Stomach (tissue), 9 donors: ENCODE results near the gene RAB6B. TPM values are rescaled to one million over a fixed set of nuclear protein-coding genes. Genes with fewer than 3 reads are reported as not detected.

Experiments used
- DNase-seq, 2 donors: peaks; one replicate each; pipeline versions ENCODE4 v3.0.0 to v3.0.0-alpha.2; 2013 to 2019
- H3K27ac ChIP-seq, 5 donors: fragments of 200-600 bp in 4 of 5; sonication (generic) in 4 of 5; one replicate each; pipeline ENCODE4 v1.5.1; 2013 to 2019; ENCODE audit warnings: mild to moderate bottlenecking in 1 of 5, moderate library complexity in 1 of 5
- H3K27me3 ChIP-seq, 3 donors: fragments of 200-600 bp; sonication (generic); one replicate each; pipeline ENCODE4 v1.5.1; 2017 to 2019; ENCODE audit warnings: mixed run types in 1 of 3
- H3K36me3 ChIP-seq, 4 donors: fragments of 200-600 bp; sonication (generic); 1 replicate in 3 of 4; 2 replicates in 1 of 4; pipeline ENCODE4 v1.5.1; 2016 to 2019
- H3K4me1 ChIP-seq, 4 donors: fragments of 200-600 bp; sonication (generic); one replicate each; pipeline ENCODE4 v1.5.1; 2016 to 2019
- H3K4me3 ChIP-seq, 4 donors: fragments of 200-600 bp; sonication (generic) in 3 of 4; one replicate each; pipeline ENCODE4 v1.5.1; 2016 to 2019; ENCODE audit warnings: mild to moderate bottlenecking in 1 of 4
- H3K9me3 ChIP-seq, 4 donors: fragments of 200-600 bp; sonication (generic); one replicate each; pipeline ENCODE4 v1.5.1; 2016 to 2019
- EP300 ChIP-seq: sonication (generic); formaldehyde crosslinking; IDR thresholded peaks from one replicate; pipeline ENCODE4 v1.6.1; 2017; ENCODE audit warnings: antibody characterized with exemption
- POLR2A ChIP-seq, 4 donors: fragments of 450-650 bp; IDR thresholded peaks; one replicate each; pipeline ENCODE4 v1.6.1; 2016; ENCODE audit warnings: antibody characterized with exemption in 4 of 4, control low read depth in 2 of 4, mild to moderate bottlenecking in 1 of 4, moderate library complexity in 1 of 4
- POLR2AphosphoS5 ChIP-seq, 3 donors: sonication (generic); formaldehyde crosslinking; IDR thresholded peaks; one replicate each; pipeline ENCODE4 v1.6.1; 2016; ENCODE audit warnings: antibody characterized with exemption in 3 of 3
- WGBS, 5 donors: extraction: QIAGEN DNeasy Blood & Tissue Kit in 3 of 5; methylation state at CpG; one replicate each; pipeline versions ENCODE4 v1.1.5 to v1.1.7; 2013 to 2018; 5-methylcytosine and 5-hydroxymethylcytosine counted together
- intact Hi-C: fragments of 100-400 bp; cut with DNase I; formaldehyde crosslinking; loops from one replicate; pipeline ENCODE4 v1.15.1; 2023; ENCODE audit warnings: low total_unique reads
- polyA plus RNA-seq, 3 donors: library from polyadenylated mRNA; stranded (reverse); fragments of 200-250 nt; gene quantifications; one replicate each; pipeline ENCODE4 v1.2.3, GENCODE V29; 2013
- total RNA-seq, 5 donors: library from RNA; depleted of rRNA; stranded (reverse); fragments of >200 nt; gene quantifications; one replicate each; pipeline versions ENCODE4 v1.1.0 to v1.2.3, GENCODE V29; 2014 to 2016
- TF ChIP-seq, protein P1 (sequence below), 7 experiments: fragments of 450-650 bp in 4 of 7; fragments of 200-600 bp in 3 of 7; sonication (generic) in 3 of 7; IDR thresholded peaks; one replicate each; pipeline ENCODE4 v1.5.1; 2016 to 2019; ENCODE audit warnings: antibody characterized with exemption in 7 of 7, control low read depth in 2 of 7, mild to moderate bottlenecking in 1 of 7
- donor health status: healthy with polysubstance abuse.
- donor health status: Bipolar disorder and iron deficiency.
- donor health status: healthy.

RAB6B gene
- total and polyA plus RNA-seq, 8 donors = 0.58 to 7.5 (median 1.9) TPM

DNA sequence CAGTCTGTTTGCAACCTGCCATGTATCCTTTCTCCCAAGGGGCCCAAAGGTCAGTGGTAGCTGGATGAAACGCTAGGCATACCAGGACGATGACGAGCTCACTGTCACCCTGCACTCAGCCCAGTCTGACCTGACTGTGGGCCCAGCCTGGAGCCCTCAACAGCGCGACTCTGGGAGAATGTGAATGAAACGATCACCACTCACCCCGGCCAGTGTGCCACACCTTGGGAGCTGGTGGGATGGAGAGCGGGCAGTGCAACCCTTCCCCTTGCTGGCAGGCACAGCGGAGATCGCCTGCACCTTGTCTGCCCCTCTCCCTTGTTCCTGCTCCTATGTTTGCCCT is 62.9 kb downstream of the RAB6B start:
- Histone ChIP-seq H3K4me3 (no peak overlapping the region), H3K4me1 (no peaks in the 10 kb centered on the region), H3K27me3 (no peaks in the 10 kb centered on the region), H3K27ac (no peak overlapping the region), H3K9me3 (no peaks in the 10 kb centered on the region), H3K36me3 (peaks cover 0 to 9% (median 3%) of the 10 kb centered on the region in 4 donors)
- TF ChIP-seq POLR2AphosphoS5 (IDR thresholded peaks at IDR 0.05) (no peak), EP300 (no peak), POLR2A (IDR thresholded peaks at IDR 0.05) (no peak)
- TF ChIP-seq, protein P1, sequence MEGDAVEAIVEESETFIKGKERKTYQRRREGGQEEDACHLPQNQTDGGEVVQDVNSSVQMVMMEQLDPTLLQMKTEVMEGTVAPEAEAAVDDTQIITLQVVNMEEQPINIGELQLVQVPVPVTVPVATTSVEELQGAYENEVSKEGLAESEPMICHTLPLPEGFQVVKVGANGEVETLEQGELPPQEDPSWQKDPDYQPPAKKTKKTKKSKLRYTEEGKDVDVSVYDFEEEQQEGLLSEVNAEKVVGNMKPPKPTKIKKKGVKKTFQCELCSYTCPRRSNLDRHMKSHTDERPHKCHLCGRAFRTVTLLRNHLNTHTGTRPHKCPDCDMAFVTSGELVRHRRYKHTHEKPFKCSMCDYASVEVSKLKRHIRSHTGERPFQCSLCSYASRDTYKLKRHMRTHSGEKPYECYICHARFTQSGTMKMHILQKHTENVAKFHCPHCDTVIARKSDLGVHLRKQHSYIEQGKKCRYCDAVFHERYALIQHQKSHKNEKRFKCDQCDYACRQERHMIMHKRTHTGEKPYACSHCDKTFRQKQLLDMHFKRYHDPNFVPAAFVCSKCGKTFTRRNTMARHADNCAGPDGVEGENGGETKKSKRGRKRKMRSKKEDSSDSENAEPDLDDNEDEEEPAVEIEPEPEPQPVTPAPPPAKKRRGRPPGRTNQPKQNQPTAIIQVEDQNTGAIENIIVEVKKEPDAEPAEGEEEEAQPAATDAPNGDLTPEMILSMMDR (IDR thresholded peaks at IDR 0.05) = no peak
- WGBS, 5 donors = 68 to 93% (median 90%) methylated on average over 3 to 10 of the region's 10 CpGs
- no peak for DNase-seq
- intact Hi-C loops = no loop called here

DNA sequence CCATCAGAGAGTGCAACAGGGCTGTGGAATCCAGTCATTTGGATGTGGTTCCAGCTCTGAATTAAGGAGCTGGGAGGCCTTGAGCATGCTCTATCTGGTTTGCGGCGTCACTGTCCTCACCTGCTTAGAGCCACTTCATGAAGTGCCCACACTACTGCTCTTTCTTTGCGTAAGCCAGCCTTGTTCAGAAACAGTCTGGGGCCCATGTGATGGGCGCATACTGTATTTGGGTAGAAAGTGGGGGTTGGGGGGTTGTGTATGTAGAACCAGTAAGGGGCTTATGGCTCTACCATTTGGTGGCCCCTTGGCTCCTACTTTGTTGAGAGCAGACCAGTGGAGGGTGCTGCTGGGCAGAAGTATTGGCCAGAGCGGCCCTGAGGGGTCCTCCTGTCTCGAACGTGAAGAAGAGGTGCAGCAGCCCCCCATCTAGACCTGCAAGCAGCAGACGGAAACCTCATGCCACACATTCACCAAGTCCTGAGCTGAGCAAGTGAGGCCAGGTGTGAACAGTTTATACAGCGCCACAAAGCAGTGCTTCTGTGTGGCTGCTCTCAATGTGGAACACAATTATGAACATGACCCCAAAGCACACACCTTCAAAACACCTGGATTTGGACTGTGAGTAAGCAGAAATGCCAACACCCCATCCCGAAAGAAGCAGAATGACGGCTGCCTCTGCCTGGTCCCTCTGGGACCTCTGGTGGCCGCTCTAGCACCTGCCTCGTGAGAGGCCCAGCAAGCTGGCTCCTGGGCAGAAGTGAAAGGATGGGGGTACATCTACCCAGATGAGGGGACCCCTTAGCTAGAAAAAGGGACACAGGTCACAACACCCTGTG is 63.5 kb downstream of the RAB6B start:
- no peak for DNase-seq
- no peaks in the 10 kb centered on the region for H3K27me3 ChIP-seq
- peaks cover 0 to 4% (median 0%) of the 10 kb centered on the region in 4 donors for H3K36me3 ChIP-seq
- TF ChIP-seq, protein P1 (IDR thresholded peaks at IDR 0.05) = no peak
- no peak for TF ChIP-seq POLR2AphosphoS5 (IDR thresholded peaks at IDR 0.05)
- no peak for TF ChIP-seq POLR2A (IDR thresholded peaks at IDR 0.05)
- no peak for TF ChIP-seq EP300
- intact Hi-C loops = no loop called here
- no peak overlapping the region for H3K4me3 ChIP-seq
- no peak overlapping the region for H3K27ac ChIP-seq
- 68 to 87% (median 78%) methylated on average over 13 of the region's 13 CpGs for WGBS, 5 donors
- H3K4me1 ChIP-seq = no peaks in the 10 kb centered on the region
- no peaks in the 10 kb centered on the region for H3K9me3 ChIP-seq

DNA sequence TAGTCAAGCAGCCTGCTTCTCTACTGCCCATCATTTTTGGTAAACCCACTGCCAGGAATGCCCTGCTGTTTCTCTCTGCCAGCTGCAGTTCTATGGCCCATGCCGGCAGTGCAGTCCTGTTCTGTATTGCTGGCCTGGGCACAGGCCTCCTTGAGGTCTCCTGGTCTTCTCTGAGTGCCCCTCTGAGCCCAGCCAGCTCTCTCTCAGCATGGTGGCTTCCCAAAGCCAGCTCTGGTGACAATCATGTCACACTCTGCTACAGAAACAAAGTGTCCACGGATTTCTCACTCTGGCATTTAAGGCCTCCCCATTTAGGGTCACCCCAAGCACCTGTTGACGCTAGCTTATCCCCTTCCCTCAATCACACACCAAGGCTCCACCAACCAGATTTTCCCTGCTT is 65.6 kb downstream of the RAB6B start:
- H3K9me3 ChIP-seq = no peaks in the 10 kb centered on the region
- intact Hi-C loops = no loop called here
- TF ChIP-seq POLR2AphosphoS5 (IDR thresholded peaks at IDR 0.05) = no peak
- TF ChIP-seq, protein P1 (IDR thresholded peaks at IDR 0.05) = no peak
- TF ChIP-seq POLR2A (IDR thresholded peaks at IDR 0.05) = no peak
- no peak for TF ChIP-seq EP300
- WGBS, 5 donors = 80 to 95% (median 86%) methylated on average over 3 of the region's 3 CpGs
- H3K27me3 ChIP-seq = no peaks in the 10 kb centered on the region
- no peak for DNase-seq
- H3K4me1 ChIP-seq = no peaks in the 10 kb centered on the region
- no peak overlapping the region for H3K4me3 ChIP-seq
- no peak overlapping the region for H3K27ac ChIP-seq
- peaks cover 0 to 14% (median 9%) of the 10 kb centered on the region in 4 donors for H3K36me3 ChIP-seq

DNA sequence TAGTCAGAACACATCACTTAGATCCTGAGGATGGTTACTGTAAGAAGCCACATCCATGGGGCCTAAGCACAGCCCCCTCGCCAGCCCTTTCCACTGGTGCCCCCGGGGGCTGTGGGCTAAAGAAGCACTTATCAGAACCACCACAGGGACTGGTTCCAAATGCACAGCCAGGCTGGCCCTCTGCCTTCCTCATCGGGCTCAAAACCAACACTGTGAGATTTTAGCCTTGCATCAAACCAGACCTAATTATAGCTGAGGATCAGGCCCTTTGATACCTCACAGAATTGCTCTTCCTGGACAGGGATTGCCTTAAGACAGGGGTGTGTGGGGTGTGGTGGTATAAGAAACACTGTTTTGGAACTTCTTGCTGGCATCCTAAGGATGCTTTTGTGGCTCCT is 66.4 kb downstream of the RAB6B start:
- H3K27me3 ChIP-seq = no peaks in the 10 kb centered on the region
- 46 to 79% (median 67%) methylated on average over 3 of the region's 3 CpGs for WGBS, 5 donors
- no peaks in the 10 kb centered on the region for H3K9me3 ChIP-seq
- DNase-seq = no peak
- intact Hi-C loops = no loop called here
- peaks cover 0 to 21% (median 16%) of the 10 kb centered on the region in 4 donors for H3K36me3 ChIP-seq
- no peak overlapping the region for H3K4me3 ChIP-seq
- TF ChIP-seq, protein P1 (IDR thresholded peaks at IDR 0.05) = no peak
- TF ChIP-seq POLR2A (IDR thresholded peaks at IDR 0.05) (no peak), POLR2AphosphoS5 (IDR thresholded peaks at IDR 0.05) (no peak), EP300 (no peak)
- no peaks in the 10 kb centered on the region for H3K4me1 ChIP-seq
- H3K27ac ChIP-seq = no peak overlapping the region
